DND-41 (cell line): ENCODE results near the gene MTHFR.

Source experiments
- ATAC-seq: fragments of 200-7000 bp; cut with Tn5 transposase; 3 replicates; pipeline ENCODE4 v1.9.1; 2021; ENCODE audit warnings: low read depth; ENCODE audit not compliant: insufficient read depth
- DNase-seq: peaks from one replicate; pipeline ENCODE4 v3.0.0-alpha.2; 2020
- H2AFZ ChIP-seq: 2 replicates; pipeline ENCODE4 v1.6.0; 2012; ENCODE audit warnings: low read depth, low read length
- H3K27ac ChIP-seq: 2 replicates; pipeline ENCODE4 v1.5.1; 2012; ENCODE audit warnings: low read length, inconsistent platforms
- H3K27me3 ChIP-seq: fragments of 200-600 bp; sonication (generic); 2 replicates; pipeline ENCODE4 v1.6.0; 2012; ENCODE audit warnings: low read length, mild to moderate bottlenecking, inconsistent platforms; ENCODE audit not compliant: insufficient read depth, poor library complexity
- H3K36me3 ChIP-seq: 2 replicates; pipeline ENCODE4 v1.5.1; 2012; ENCODE audit warnings: low read length, inconsistent platforms; ENCODE audit not compliant: insufficient read depth
- H3K4me1 ChIP-seq: 2 replicates; pipeline ENCODE4 v1.5.1; 2012; ENCODE audit warnings: mild to moderate bottlenecking, low read length; ENCODE audit not compliant: insufficient read depth
- H3K4me2 ChIP-seq: 2 replicates; pipeline ENCODE4 v1.6.0; 2012; ENCODE audit warnings: mild to moderate bottlenecking, moderate library complexity, low read length, inconsistent platforms; ENCODE audit not compliant: insufficient read depth
- H3K4me3 ChIP-seq, 2 experiments: fragments of 200-600 bp in 1 of 2; shearing (Covaris generic) in 1 of 2; 2 replicates each; pipeline ENCODE4 v1.5.1; 2012 to 2016; ENCODE audit warnings: inconsistent platforms in 2 of 2, low read length in 2 of 2, mild to moderate bottlenecking in 2 of 2, low read depth in 1 of 2, moderate library complexity in 1 of 2
- H3K79me2 ChIP-seq: 2 replicates; pipeline ENCODE4 v1.6.0; 2012; ENCODE audit warnings: low read length, inconsistent platforms; ENCODE audit not compliant: insufficient read depth
- H3K9ac ChIP-seq: 2 replicates; pipeline ENCODE4 v1.6.0; 2012; ENCODE audit warnings: low read depth, mild to moderate bottlenecking, inconsistent platforms, low read length, moderate library complexity
- H3K9me3 ChIP-seq: 2 replicates; pipeline ENCODE4 v1.5.1; 2012; ENCODE audit warnings: low read length, moderate library complexity, mild to moderate bottlenecking, inconsistent platforms; ENCODE audit not compliant: insufficient read depth, severe bottlenecking
- H4K20me1 ChIP-seq: 2 replicates; pipeline ENCODE4 v1.6.0; 2012; ENCODE audit warnings: low read length; ENCODE audit not compliant: insufficient read depth
- EZH2 ChIP-seq: IDR thresholded peaks from 3 replicates; pipeline ENCODE4 v1.6.1; 2012; ENCODE audit warnings: borderline replicate concordance, low read depth, mild to moderate bottlenecking, moderate library complexity, low read length, inconsistent platforms; ENCODE audit not compliant: severe bottlenecking
- TF ChIP-seq, protein P1 (sequence below): IDR thresholded peaks from 2 replicates; pipeline ENCODE4 v1.5.1; 2012; ENCODE audit warnings: borderline replicate concordance, low read length, moderate library complexity, mild to moderate bottlenecking; ENCODE audit not compliant: poor library complexity, severe bottlenecking; ENCODE audit errors: extremely low read depth

The MTHFR gene

DNA sequence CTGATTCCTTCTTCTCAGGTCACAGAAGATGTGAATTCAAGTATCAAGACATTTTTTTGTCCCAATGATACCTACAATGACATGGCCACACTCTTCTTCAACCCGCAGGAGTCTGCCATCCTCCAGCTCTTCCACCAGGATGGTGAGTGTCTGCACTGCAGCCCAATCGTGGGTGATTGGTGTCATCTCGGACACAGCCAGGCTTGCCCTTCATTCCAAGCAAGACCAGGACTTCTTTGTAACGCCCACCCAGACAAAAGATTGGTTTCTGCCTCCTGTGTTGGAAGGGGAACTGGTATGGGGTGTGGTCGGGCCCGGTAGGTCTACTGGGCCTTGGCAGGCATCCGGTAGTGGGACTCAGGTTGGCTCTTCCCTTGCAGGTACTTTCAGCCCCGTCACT is 27.7 kb upstream of the MTHFR start:
- no peak overlapping the region for H3K4me3 ChIP-seq
- H3K4me1 ChIP-seq = no peaks in the 10 kb centered on the region
- TF ChIP-seq, protein P1, sequence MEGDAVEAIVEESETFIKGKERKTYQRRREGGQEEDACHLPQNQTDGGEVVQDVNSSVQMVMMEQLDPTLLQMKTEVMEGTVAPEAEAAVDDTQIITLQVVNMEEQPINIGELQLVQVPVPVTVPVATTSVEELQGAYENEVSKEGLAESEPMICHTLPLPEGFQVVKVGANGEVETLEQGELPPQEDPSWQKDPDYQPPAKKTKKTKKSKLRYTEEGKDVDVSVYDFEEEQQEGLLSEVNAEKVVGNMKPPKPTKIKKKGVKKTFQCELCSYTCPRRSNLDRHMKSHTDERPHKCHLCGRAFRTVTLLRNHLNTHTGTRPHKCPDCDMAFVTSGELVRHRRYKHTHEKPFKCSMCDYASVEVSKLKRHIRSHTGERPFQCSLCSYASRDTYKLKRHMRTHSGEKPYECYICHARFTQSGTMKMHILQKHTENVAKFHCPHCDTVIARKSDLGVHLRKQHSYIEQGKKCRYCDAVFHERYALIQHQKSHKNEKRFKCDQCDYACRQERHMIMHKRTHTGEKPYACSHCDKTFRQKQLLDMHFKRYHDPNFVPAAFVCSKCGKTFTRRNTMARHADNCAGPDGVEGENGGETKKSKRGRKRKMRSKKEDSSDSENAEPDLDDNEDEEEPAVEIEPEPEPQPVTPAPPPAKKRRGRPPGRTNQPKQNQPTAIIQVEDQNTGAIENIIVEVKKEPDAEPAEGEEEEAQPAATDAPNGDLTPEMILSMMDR = no peak
- TF ChIP-seq EZH2 = no peak
- DNase-seq (no peak), ATAC-seq (no peak)
- H3K4me2 ChIP-seq = no peak overlapping the region
- no peaks in the 10 kb centered on the region for H3K9me3 ChIP-seq
- H2AFZ ChIP-seq = no peak overlapping the region
- no peaks in the 10 kb centered on the region for H3K79me2 ChIP-seq
- H3K27ac ChIP-seq = no peak overlapping the region
- H3K36me3 ChIP-seq = peaks cover 93% of the 10 kb centered on the region
- H3K27me3 ChIP-seq = no peaks in the 10 kb centered on the region
- no peak overlapping the region for H3K9ac ChIP-seq
- H4K20me1 ChIP-seq = peaks cover 25% of the 10 kb centered on the region

DNA sequence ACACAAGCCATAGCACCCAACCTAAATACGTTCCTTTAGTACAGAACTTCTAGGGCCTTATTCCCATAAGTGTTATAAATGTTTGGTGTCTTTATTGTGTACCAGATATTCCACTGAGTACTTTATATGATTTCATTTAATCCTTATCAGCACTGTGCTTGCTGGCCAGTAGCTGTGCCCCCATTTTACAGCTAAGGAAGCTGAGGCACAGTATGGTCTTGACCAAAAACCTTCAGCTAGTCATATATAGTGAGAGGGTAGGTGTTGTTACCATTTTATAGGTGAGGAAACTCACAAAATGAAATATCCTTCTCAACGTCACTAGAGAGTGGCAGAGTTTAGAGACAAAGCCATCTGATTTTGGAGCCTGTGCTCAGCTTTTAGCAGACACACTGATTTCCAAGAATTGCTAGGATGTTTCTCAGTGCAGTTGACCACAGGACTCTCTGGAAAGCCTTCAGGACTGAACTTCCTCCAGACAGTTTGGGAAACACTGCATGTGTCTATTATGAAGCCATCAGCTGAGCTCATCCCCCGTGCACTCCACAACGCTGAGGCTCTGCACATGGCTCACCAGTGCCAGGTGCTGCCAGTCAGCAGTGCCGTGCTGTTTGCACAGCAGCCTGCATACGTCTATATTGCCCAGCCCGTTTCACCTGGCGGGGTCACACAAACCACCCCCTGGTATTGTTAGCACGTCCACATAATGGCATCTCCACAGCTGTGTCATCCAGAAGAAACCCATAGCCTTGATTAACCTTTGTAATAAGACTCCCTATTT is 26.4 kb upstream of the MTHFR start:
- Histone ChIP-seq H3K27ac (no peak overlapping the region), H3K4me3 (no peak overlapping the region), H3K79me2 (no peaks in the 10 kb centered on the region), H3K4me2 (no peak overlapping the region), H3K27me3 (no peaks in the 10 kb centered on the region), H2AFZ (no peak overlapping the region), H3K9me3 (no peaks in the 10 kb centered on the region), H3K9ac (no peak overlapping the region), H4K20me1 (peaks cover 16% of the 10 kb centered on the region), H3K4me1 (no peaks in the 10 kb centered on the region), H3K36me3 (peaks cover 93% of the 10 kb centered on the region)
- ATAC-seq = no peak
- DNase-seq = no peak
- no peak for TF ChIP-seq EZH2
- TF ChIP-seq, protein P1 = no peak

- H3K27me3 ChIP-seq = no peaks in the 10 kb centered on the region
- ATAC-seq (no peak), DNase-seq (no peak)
- peaks cover 95% of the 10 kb centered on the region for H3K36me3 ChIP-seq
- H2AFZ ChIP-seq = no peak overlapping the region
- no peaks in the 10 kb centered on the region for H3K79me2 ChIP-seq
- TF ChIP-seq, protein P1 = no peak
- TF ChIP-seq EZH2 = no peak
- no peak overlapping the region for H3K9ac ChIP-seq
- no peak overlapping the region for H3K27ac ChIP-seq
- peaks cover 3% of the 10 kb centered on the region; the same call in 1 of the 2 replicates for H4K20me1 ChIP-seq
- no peak overlapping the region for H3K4me3 ChIP-seq
- H3K4me2 ChIP-seq = no peak overlapping the region
- no peaks in the 10 kb centered on the region for H3K9me3 ChIP-seq
- H3K4me1 ChIP-seq = no peaks in the 10 kb centered on the region
These were observed 22.7 kb upstream of the MTHFR start for GRCh38 chr1:11828511-11828910.
